Measurements from ENCODE around the gene SUCLA2. TPM values are rescaled to one million over a fixed set of nuclear protein-coding genes. Genes with fewer than 3 reads are reported as not detected.

The SUCLA2 gene
- total and polyA plus RNA-seq, 4 donors: 14.9 to 44.3 (median 28.3) TPM

- no peak for DNase-seq
- no peaks in the 10 kb centered on the region for H3K4me1 ChIP-seq (ENCODE audit: control insufficient read depth in 5 of 5, insufficient read depth in 5 of 5, low read length in 5 of 5)
- H3K4me3 ChIP-seq: no peak overlapping the region
- no peaks in the 10 kb centered on the region for H3K27me3 ChIP-seq (ENCODE audit: control insufficient read depth in 3 of 3, insufficient read depth in 3 of 3, low read length in 2 of 3)
- no peak overlapping the region for H3K9ac ChIP-seq (ENCODE audit: insufficient read depth in 1 of 2, low read length in 2 of 2)
- no peak overlapping the region for H3K27ac ChIP-seq (ENCODE audit: low read depth in 1 of 2, low read length in 1 of 2)
- H3K9me3 ChIP-seq (ENCODE audit: control insufficient read depth in 4 of 4, insufficient read depth in 3 of 4, low read length in 3 of 4): peaks cover 0 to 6% (median 0%) of the 10 kb centered on the region in 4 donors
- TF ChIP-seq, protein P1, sequence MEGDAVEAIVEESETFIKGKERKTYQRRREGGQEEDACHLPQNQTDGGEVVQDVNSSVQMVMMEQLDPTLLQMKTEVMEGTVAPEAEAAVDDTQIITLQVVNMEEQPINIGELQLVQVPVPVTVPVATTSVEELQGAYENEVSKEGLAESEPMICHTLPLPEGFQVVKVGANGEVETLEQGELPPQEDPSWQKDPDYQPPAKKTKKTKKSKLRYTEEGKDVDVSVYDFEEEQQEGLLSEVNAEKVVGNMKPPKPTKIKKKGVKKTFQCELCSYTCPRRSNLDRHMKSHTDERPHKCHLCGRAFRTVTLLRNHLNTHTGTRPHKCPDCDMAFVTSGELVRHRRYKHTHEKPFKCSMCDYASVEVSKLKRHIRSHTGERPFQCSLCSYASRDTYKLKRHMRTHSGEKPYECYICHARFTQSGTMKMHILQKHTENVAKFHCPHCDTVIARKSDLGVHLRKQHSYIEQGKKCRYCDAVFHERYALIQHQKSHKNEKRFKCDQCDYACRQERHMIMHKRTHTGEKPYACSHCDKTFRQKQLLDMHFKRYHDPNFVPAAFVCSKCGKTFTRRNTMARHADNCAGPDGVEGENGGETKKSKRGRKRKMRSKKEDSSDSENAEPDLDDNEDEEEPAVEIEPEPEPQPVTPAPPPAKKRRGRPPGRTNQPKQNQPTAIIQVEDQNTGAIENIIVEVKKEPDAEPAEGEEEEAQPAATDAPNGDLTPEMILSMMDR (IDR thresholded peaks at IDR 0.05; ENCODE audit: control extremely low read depth, extremely low read depth): no peak
- 94 to 99% methylated on average over 4 of the region's 4 CpGs for WGBS, 2 donors
- H3K36me3 ChIP-seq (ENCODE audit: control insufficient read depth in 4 of 4, insufficient read depth in 4 of 4, low read length in 4 of 4): no peaks in the 10 kb centered on the region
- no peak for ATAC-seq (ENCODE audit: insufficient read depth, low FRiP score)
These were observed 84.0 kb downstream of the SUCLA2 start for GRCh38 chr13:47917022-47917574.

- H3K36me3 ChIP-seq (ENCODE audit: control insufficient read depth in 4 of 4, insufficient read depth in 4 of 4, low read length in 4 of 4): no peaks in the 10 kb centered on the region
- no peak overlapping the region for H3K4me3 ChIP-seq
- ATAC-seq (ENCODE audit: insufficient read depth, low FRiP score) (no peak), DNase-seq (no peak)
- TF ChIP-seq, protein P1 (IDR thresholded peaks at IDR 0.05; ENCODE audit: control extremely low read depth, extremely low read depth): no peak
- no peaks in the 10 kb centered on the region for H3K4me1 ChIP-seq (ENCODE audit: control insufficient read depth in 5 of 5, insufficient read depth in 5 of 5, low read length in 5 of 5)
- 79 to 80% methylated on average over 12 of the region's 12 CpGs for WGBS, 2 donors
- H3K27ac ChIP-seq (ENCODE audit: low read depth in 1 of 2, low read length in 1 of 2): no peak overlapping the region
- peaks cover 0 to 2% (median 0%) of the 10 kb centered on the region in 4 donors for H3K9me3 ChIP-seq (ENCODE audit: control insufficient read depth in 4 of 4, insufficient read depth in 3 of 4, low read length in 3 of 4)
- no peak overlapping the region for H3K9ac ChIP-seq (ENCODE audit: insufficient read depth in 1 of 2, low read length in 2 of 2)
- no peaks in the 10 kb centered on the region for H3K27me3 ChIP-seq (ENCODE audit: control insufficient read depth in 3 of 3, insufficient read depth in 3 of 3, low read length in 2 of 3)
These were observed 92.7 kb downstream of the SUCLA2 start for GRCh38 chr13:47908197-47908902.

- Histone ChIP-seq H3K4me3 (no peak overlapping the region), H3K9me3 (ENCODE audit: control insufficient read depth in 4 of 4, insufficient read depth in 3 of 4, low read length in 3 of 4) (peaks cover 0 to 2% (median 0%) of the 10 kb centered on the region in 4 donors), H3K27ac (ENCODE audit: low read depth in 1 of 2, low read length in 1 of 2) (no peak overlapping the region), H3K27me3 (ENCODE audit: control insufficient read depth in 3 of 3, insufficient read depth in 3 of 3, low read length in 2 of 3) (no peaks in the 10 kb centered on the region), H3K4me1 (ENCODE audit: control insufficient read depth in 5 of 5, insufficient read depth in 5 of 5, low read length in 5 of 5) (no peaks in the 10 kb centered on the region), H3K9ac (ENCODE audit: insufficient read depth in 1 of 2, low read length in 2 of 2) (no peak overlapping the region), H3K36me3 (ENCODE audit: control insufficient read depth in 4 of 4, insufficient read depth in 4 of 4, low read length in 4 of 4) (no peaks in the 10 kb centered on the region)
- no peak for ATAC-seq (ENCODE audit: insufficient read depth, low FRiP score)
- DNase-seq: no peak
- 58 to 62% methylated on average over 1 of the region's 1 CpG for WGBS, 2 donors
- TF ChIP-seq, protein P1 (IDR thresholded peaks at IDR 0.05; ENCODE audit: control extremely low read depth, extremely low read depth): no peak
These were observed 96.2 kb downstream of the SUCLA2 start for GRCh38 chr13:47904891-47905290.

Measured in lung (tissue), 12 donors.